IgD-negative memory B cell (primary cell): ENCODE measurements around the gene SERPINA4. TPM values are rescaled to one million over a fixed set of nuclear protein-coding genes. Genes with fewer than 3 reads are reported as not detected.

Experiments used
- H3K27ac Mint-ChIP-seq, 3 donors: one replicate each; pipeline ENCODE4 v1.8.0; 2020 to 2022; ENCODE audit warnings: mild to moderate bottlenecking in 3 of 3, mixed read lengths in 3 of 3, moderate library complexity in 1 of 3
- H3K27me3 Mint-ChIP-seq: one replicate; pipeline ENCODE4 v1.8.0; 2021; ENCODE audit warnings: mixed read lengths
- H3K36me3 Mint-ChIP-seq: one replicate; pipeline ENCODE4 v1.8.0; 2020; ENCODE audit warnings: mild to moderate bottlenecking, mixed read lengths
- H3K4me1 Mint-ChIP-seq, 3 donors: one replicate each; pipeline ENCODE4 v1.8.0; 2020 to 2022; ENCODE audit warnings: mixed read lengths in 3 of 3, mild to moderate bottlenecking in 1 of 3
- H3K4me3 Mint-ChIP-seq, 4 donors: one replicate each; pipeline ENCODE4 v1.8.0; 2020 to 2022; ENCODE audit warnings: mild to moderate bottlenecking in 4 of 4, mixed read lengths in 4 of 4, moderate library complexity in 3 of 4
- H3K9me3 Mint-ChIP-seq, 3 donors: one replicate each; pipeline ENCODE4 v1.8.0; 2020 to 2021; ENCODE audit warnings: mixed read lengths in 3 of 3, mild to moderate bottlenecking in 1 of 3
- polyA plus RNA-seq: library from polyadenylated mRNA; unstranded; fragments of 300-500 nt; fragmentation: Illumina TruSeq; gene quantifications from one replicate; pipeline ENCODE4 v1.2.3, GENCODE V29; 2021

SERPINA4 gene
- polyA plus RNA-seq, 1 donor from 2014 or later: not detected

DNA sequence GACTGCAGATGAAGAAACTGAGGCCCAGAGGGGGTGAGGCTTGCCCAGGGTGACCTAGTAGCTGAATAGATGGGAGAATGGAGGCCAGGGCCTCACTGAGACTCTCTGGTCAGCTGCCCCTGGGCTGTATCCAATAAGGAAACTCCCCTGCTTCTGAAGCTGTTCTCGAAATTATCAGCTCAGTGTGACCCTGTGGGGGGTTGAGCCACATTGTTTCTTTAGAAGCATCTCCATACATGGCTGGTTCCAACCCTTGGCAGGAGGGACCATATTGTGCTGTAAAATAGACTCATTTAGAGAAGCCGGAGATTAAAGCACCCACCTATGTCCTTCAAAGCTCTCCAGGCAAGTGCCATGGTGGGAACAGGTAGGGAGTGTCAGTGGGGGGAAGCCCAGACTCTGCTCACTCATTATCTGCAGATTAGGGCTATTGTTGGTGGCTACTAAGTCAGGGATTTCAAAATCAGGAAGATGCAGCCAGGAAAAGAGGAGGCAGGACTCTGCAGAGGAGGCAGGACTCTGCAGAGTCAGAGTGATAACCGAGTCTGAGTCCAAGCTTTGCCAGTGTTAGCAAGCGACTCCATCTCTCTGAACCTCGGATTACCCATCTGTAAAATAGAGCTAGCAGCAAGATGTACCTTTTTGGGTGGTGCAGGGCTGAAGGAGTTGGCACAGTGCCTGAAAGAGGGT, 23.5 kb downstream of the SERPINA4 start:
- peaks cover 5% of the 10 kb centered on the region for H3K27me3 Mint-ChIP-seq
- H3K27ac Mint-ChIP-seq: no peak overlapping the region
- peaks cover 0 to 2% (median 0%) of the 10 kb centered on the region in 3 donors for H3K4me1 Mint-ChIP-seq
- no peaks in the 10 kb centered on the region for H3K36me3 Mint-ChIP-seq
- peak overlapping the region in 1 of 4 donors; percentile 37 for H3K4me3 Mint-ChIP-seq
- H3K9me3 Mint-ChIP-seq: no peaks in the 10 kb centered on the region

DNA sequence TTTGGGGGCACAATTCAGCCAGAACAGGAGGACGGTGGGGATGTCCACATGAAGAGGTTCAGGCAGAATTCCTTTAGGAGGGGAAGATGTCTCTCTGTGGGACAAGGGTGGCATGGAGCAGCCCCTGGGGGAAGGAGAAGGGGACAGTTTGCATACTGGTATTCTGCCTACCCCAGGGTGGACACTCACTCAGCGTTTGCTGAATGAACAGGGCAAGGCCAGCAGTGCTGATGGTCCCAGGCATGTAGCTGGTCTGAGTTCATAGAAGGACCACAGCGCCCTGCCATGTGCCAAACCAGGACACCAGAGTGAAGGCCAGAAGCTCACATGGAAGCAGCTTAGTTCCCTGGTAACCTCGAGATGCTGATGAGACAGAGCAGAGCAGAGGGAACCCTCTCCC, 25.4 kb downstream of the SERPINA4 start:
- peaks cover 2% of the 10 kb centered on the region for H3K27me3 Mint-ChIP-seq
- no peak overlapping the region for H3K27ac Mint-ChIP-seq
- H3K4me1 Mint-ChIP-seq: peaks cover 0 to 2% (median 0%) of the 10 kb centered on the region in 3 donors
- peaks cover 0 to 2% (median 0%) of the 10 kb centered on the region in 3 donors for H3K9me3 Mint-ChIP-seq
- no peaks in the 10 kb centered on the region for H3K36me3 Mint-ChIP-seq
- no peak overlapping the region for H3K4me3 Mint-ChIP-seq

DNA sequence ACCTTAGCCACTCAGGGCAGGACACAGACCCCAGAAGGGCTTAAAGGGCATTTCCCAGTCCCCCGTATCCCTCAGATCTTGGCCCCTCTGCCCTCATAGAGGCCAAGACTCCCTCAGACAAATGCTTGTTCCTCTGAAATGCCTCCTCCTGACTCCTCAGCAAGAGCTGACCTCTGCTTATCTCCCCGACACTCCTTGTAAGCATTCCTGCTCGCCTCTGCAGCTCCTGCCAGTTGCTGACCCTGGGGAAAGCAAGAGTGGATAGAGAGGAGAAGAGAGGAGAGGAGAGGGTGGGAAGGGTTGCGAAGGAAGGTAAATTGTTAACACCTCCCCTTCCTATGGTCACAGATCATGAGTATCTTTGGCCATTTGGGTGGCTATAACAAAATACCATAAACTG, 27.1 kb downstream of the SERPINA4 start:
- Mint-ChIP-seq H3K27me3 (peaks cover 2% of the 10 kb centered on the region), H3K4me3 (no peak overlapping the region), H3K4me1 (peaks cover 0 to 2% (median 0%) of the 10 kb centered on the region in 3 donors), H3K9me3 (peaks cover 0 to 2% (median 0%) of the 10 kb centered on the region in 3 donors), H3K27ac (no peak overlapping the region), H3K36me3 (no peaks in the 10 kb centered on the region)

DNA sequence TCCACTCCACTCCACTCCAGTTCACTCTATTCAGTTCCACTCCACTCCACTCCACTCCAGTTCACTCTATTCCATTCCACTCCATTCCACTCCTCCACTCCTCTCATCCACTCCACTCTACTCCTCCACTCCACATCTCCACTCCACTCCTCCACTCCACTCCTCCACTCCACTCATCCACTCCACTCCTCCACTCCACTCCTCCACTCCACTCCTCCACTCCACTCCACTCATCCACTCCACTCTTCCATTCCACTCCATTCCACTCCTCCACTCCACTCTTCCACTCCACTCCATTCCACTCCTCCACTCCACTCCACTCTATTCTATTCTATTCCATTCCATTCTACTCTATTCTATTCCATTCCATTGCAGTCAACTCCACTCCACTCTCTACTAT, 29.8 kb downstream of the SERPINA4 start:
- Mint-ChIP-seq H3K9me3 (peaks cover 0 to 2% (median 0%) of the 10 kb centered on the region in 3 donors), H3K27ac (no peak overlapping the region), H3K36me3 (no peaks in the 10 kb centered on the region), H3K27me3 (peaks cover 2% of the 10 kb centered on the region), H3K4me1 (no peaks in the 10 kb centered on the region), H3K4me3 (no peak overlapping the region)

DNA sequence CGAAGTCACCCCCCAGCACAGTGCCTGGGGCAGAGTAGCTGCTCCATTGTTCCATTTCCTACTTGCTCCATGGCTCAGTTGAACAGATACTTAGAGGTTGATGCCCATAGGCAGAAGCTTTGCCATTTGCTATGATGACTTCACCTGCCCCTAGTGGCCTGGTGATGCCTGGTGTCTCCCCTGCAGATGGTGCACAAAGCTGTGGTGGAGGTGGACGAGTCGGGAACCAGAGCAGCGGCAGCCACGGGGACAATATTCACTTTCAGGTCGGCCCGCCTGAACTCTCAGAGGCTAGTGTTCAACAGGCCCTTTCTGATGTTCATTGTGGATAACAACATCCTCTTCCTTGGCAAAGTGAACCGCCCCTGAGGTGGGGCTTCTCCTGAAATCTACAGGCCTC, 30.6 kb downstream of the SERPINA4 start:
- Mint-ChIP-seq H3K27me3 (peaks cover 2% of the 10 kb centered on the region), H3K4me3 (no peak overlapping the region), H3K4me1 (no peaks in the 10 kb centered on the region), H3K27ac (no peak overlapping the region), H3K36me3 (no peaks in the 10 kb centered on the region), H3K9me3 (peaks cover 0 to 4% (median 0%) of the 10 kb centered on the region in 3 donors)

DNA sequence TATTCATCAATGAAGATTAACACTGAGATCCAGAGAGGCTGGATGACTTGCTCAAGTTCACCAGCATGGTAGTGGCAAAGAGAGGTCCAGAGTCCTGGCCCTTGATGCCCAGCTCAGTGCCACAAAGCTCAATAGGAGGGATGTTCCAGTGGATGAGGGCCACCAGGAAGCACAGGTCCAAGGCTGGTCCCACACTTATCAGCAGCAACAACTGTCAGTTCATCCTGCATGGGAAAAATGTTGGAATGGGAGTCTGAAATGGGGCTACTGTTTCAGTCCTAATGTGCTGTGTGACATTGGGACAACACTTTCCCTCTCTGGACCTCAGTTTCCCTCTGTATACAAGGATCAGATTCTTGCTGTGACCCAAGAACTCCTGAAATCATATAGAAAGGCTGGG, 31.2 kb downstream of the SERPINA4 start:
- no peak overlapping the region for H3K27ac Mint-ChIP-seq

DNA sequence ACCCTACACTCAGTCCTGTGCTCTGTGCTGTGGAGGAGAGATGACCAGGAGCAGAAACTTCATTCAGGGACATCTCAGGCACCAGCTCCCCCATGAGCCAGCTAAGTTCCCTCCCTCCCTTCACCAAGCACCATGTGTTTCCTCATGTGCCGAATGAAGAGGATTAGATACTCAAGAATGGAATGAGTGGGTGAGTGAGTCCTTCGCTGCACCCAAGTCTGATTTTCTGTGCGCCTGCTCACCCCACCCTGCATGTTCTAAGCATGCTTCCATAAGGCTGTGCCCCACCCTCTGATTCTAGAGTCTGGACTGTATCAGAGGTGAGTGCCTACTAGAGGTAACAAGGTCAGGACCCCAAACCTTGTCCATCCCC, 32.1 kb downstream of the SERPINA4 start:
- Mint-ChIP-seq H3K4me1 (no peaks in the 10 kb centered on the region), H3K36me3 (no peaks in the 10 kb centered on the region), H3K27ac (no peak overlapping the region), H3K4me3 (no peak overlapping the region), H3K27me3 (no peaks in the 10 kb centered on the region), H3K9me3 (peaks cover 0 to 4% (median 0%) of the 10 kb centered on the region in 3 donors)

More for the DNA sequence above, 31.2 kb downstream of the SERPINA4 start:
- Mint-ChIP-seq H3K9me3 (peaks cover 0 to 4% (median 0%) of the 10 kb centered on the region in 3 donors), H3K4me3 (no peak overlapping the region), H3K27me3 (no peaks in the 10 kb centered on the region), H3K36me3 (no peaks in the 10 kb centered on the region), H3K4me1 (no peaks in the 10 kb centered on the region)

DNA sequence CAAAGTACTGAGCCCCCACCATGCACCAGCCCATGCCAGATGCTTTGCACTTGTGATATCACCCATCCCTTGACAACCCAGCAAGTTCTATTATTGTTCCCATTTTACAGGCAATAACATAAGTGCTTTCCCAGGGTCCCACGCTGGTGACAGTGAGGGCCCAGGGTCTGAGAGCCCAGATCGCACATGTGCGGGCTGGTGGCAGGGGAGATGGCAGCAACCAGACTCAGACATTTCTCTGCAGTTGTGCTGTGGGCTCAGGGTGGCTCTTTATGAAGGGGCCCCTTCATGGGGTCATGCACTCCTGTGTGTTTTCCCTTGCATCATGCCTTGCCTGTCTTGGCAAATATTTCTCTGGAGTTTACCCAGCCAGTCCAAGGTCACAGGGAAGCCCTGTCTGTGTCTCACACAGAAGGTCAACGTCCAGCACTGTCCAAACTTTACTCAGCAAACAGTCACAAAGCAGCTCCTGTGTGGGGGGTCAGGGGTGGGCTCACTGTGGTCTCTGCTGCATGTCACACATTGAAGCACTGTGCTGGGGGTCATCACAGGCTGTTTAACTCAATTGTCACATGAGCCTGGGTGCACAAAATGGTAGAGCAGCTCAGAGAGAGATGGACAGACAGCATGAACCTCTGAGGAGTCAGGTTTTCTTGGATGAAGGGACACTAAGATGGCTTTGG, 32.6 kb downstream of the SERPINA4 start:
- Mint-ChIP-seq H3K36me3 (no peaks in the 10 kb centered on the region), H3K9me3 (peaks cover 0 to 4% (median 0%) of the 10 kb centered on the region in 3 donors), H3K27me3 (no peaks in the 10 kb centered on the region), H3K4me3 (peak overlapping the region in 2 of 4 donors; percentile 12 to 43), H3K4me1 (no peaks in the 10 kb centered on the region), H3K27ac (no peak overlapping the region)

DNA sequence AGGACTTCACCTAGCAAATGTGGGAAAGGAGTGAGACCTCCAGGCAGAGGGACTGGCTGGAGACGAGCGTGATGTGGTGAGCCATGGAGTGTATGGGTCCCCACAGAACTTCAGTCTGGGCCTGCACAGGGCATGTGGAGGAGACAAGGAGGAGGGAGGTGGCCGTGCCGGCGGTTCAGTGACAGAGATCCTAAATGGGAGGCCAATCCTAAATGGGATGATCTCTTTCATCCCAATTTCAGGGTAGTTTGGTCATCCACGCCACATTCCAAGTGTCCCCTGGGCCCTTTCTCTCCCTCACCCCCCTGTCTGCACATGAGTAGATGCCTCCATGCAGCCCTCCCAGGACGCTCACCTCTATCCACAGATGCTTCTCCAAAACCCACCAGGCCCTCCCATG, 33.2 kb downstream of the SERPINA4 start:
- no peaks in the 10 kb centered on the region for H3K36me3 Mint-ChIP-seq
- H3K27ac Mint-ChIP-seq: no peak overlapping the region
- no peaks in the 10 kb centered on the region for H3K27me3 Mint-ChIP-seq
- no peak overlapping the region for H3K4me3 Mint-ChIP-seq
- peaks cover 0 to 5% (median 0%) of the 10 kb centered on the region in 3 donors for H3K9me3 Mint-ChIP-seq
- no peaks in the 10 kb centered on the region for H3K4me1 Mint-ChIP-seq

DNA sequence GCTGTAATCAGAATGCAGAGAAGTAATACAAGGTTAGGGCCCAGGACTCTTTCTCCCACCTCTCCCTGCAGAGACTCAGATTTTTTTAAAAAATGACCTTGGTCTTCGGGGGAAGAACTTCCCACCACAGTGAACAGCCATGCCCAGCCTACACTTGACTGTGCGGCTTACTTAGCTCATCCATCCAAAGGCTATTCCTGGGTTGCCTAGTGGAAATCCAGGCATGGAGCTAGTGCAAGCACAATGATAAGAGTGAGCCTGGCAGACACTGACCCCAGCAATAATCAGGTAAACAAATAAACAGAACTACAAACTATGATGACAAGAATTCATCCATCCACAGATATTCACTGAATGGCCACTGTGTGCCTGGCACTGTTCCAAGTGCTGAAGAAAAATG, 34.7 kb downstream of the SERPINA4 start:
- Mint-ChIP-seq H3K36me3 (no peaks in the 10 kb centered on the region), H3K27me3 (peaks cover under 1% of the 10 kb centered on the region), H3K9me3 (peaks cover 0 to 5% (median 0%) of the 10 kb centered on the region in 3 donors), H3K4me1 (no peaks in the 10 kb centered on the region), H3K27ac (no peak overlapping the region), H3K4me3 (no peak overlapping the region)

DNA sequence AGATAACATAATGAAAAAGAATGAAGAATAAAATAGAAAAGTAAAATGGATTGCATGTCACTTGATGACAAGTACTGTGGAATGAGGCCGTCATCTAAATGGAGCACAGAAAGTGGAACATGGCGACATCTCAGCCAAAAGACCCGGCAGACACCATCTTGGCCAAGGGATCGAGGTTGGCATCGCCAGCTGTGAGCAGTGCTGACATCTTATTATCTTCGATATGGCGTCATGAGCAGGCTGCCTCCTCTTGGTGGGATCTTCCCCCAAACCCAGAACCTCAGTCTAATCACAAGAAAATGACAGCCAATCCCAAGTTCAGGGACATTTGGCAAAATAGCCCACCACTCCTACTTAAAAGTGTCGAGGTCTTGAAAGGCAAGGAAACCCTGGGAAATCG, 35.1 kb downstream of the SERPINA4 start:
- peaks cover 0 to 5% (median 2%) of the 10 kb centered on the region in 3 donors for H3K9me3 Mint-ChIP-seq
- no peaks in the 10 kb centered on the region for H3K4me1 Mint-ChIP-seq
- H3K27ac Mint-ChIP-seq: no peak overlapping the region
- H3K4me3 Mint-ChIP-seq: no peak overlapping the region
- H3K36me3 Mint-ChIP-seq: no peaks in the 10 kb centered on the region
- H3K27me3 Mint-ChIP-seq: peaks cover 2% of the 10 kb centered on the region

DNA sequence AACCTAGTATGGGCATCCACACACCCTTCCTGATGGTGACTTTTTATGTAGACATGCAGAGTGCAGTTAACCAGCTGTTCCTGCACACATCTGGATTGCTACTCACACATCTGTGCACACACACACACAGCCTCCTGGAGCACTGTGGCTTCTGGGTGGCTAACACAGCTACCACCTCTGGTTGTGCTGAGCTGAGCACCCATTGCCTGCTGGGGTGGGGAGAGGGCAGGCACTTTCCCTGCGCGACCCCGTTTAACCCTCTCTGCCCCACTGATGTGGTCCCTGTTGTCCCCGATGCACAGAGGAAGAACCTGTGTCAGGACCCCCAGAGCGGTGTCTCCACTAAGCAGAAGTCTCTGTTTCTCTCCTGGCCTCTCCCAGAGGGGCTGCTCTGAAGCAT, 36.5 kb downstream of the SERPINA4 start:
- H3K4me3 Mint-ChIP-seq: no peak overlapping the region
- no peak overlapping the region for H3K27ac Mint-ChIP-seq
- H3K4me1 Mint-ChIP-seq: no peaks in the 10 kb centered on the region
- H3K36me3 Mint-ChIP-seq: no peaks in the 10 kb centered on the region
- H3K27me3 Mint-ChIP-seq: peaks cover 2% of the 10 kb centered on the region
- peaks cover 0 to 5% (median 2%) of the 10 kb centered on the region in 3 donors for H3K9me3 Mint-ChIP-seq

DNA sequence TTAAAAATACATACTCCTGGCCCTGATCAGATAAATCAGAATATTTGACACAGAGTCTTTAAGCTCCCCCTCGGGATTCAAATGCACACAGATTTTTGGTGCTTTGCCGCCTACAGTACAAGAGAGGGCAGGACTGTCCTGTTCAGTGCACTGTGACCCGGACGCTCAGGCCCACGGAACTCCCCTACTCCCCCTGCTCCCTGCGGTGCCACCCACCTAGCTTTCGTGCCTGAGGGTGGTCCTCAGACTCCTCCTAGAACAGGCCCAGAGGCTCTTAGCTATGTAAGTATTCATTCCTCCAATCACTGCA, 37.2 kb downstream of the SERPINA4 start:
- H3K4me1 Mint-ChIP-seq: no peaks in the 10 kb centered on the region
- H3K36me3 Mint-ChIP-seq: no peaks in the 10 kb centered on the region
- H3K27ac Mint-ChIP-seq: peak overlapping the region in 1 of 3 donors; percentile 20
- no peak overlapping the region for H3K4me3 Mint-ChIP-seq
- H3K27me3 Mint-ChIP-seq: peaks cover 2% of the 10 kb centered on the region
- peaks cover 0 to 5% (median 2%) of the 10 kb centered on the region in 3 donors for H3K9me3 Mint-ChIP-seq

DNA sequence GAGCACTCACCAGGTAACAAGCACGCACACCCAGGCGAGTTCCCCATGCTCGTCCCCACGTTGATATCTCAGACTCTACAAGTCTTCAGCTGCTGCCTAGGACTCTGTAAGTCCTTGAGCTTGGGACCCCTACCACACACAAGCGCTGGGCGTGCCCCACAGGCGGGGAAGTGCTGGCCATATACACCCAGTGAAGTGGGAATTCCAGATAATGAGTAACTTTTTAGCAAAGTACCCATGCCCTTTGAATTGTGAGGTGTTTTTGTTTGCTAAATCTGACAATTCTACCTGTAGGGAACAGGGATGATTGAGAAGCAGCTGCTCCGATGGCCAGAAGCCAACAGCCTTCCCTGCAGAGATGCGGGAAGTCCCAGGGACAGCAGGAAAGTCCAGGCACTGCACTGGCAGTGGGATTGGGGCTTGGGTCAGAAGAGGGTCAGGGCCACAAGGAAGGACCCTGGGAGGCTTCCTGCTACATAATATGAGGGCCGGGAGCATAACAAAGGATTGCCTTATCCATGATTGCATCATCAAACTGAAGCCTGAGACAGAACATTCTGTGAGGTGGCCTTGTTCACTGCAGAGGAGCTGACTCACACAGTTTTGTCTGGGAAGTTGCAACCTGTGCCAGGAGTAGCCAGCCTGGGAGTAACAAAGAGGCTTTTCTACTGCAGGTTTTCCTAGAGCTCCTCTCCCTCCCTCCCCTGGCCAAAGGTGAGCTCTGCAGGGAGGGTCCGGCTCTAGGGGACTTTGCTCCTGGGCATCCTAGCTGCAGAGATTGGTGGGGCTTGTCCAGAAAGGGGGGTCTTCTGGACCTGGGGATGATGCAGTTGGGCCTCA, 37.8 kb downstream of the SERPINA4 start:
- Mint-ChIP-seq H3K9me3 (peaks cover 0 to 5% (median 2%) of the 10 kb centered on the region in 3 donors), H3K36me3 (no peaks in the 10 kb centered on the region), H3K27ac (peak overlapping the region in 1 of 3 donors; percentile 20), H3K4me1 (no peaks in the 10 kb centered on the region), H3K4me3 (no peak overlapping the region), H3K27me3 (peaks cover 2% of the 10 kb centered on the region)

DNA sequence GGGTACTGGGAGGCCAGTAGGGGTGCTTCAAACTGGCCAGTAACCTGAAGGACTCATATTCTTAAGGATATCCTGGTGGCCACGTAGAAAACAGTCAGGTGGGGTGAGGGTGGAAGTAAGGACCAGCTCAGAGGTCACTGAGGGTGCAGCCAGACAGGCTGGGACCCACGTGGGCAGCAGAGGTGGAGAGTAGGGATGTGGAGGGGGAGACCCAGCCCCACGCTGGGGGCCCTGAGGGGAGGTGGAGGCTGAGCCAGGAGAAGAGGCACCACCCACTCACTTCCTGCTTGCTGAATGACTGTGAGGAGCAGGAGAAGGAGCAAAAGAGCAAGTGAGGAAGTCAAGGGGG, 38.4 kb downstream of the SERPINA4 start:
- H3K9me3 Mint-ChIP-seq: peaks cover 0 to 5% (median 2%) of the 10 kb centered on the region in 3 donors
- no peaks in the 10 kb centered on the region for H3K4me1 Mint-ChIP-seq
- peaks cover 2% of the 10 kb centered on the region for H3K27me3 Mint-ChIP-seq
- no peak overlapping the region for H3K4me3 Mint-ChIP-seq
- H3K36me3 Mint-ChIP-seq: no peaks in the 10 kb centered on the region
- H3K27ac Mint-ChIP-seq: no peak overlapping the region
